NCI-H2171 (cell line): ENCODE measurements around the gene GPC6.
A peak's percentile ranks its signal among the peaks of the same experiment; 100 is the strongest.
"Not testable (repeated sequence)": the region's sequence is repeated elsewhere in the genome, so short reads cannot be mapped to it uniquely, and the experiment has no call there.

Experiments used
- DNase-seq: peaks from one replicate; lab custom pipeline; 2025; lab: John Stamatoyannopoulos, UW

Gene GPC6

GRCh38 chr13:93226623-93227279 is at the start of gene GPC6:
Gene GPC6, plus strand, starts transcription at chr13:93226807.
- DNase-seq: peak; percentile 90

GRCh38 chr13:93180356-93180969 is 46.1 kb upstream of the GPC6 start:
- no peak for DNase-seq

- no peak for DNase-seq
Observed at GRCh38 chr13:93182406-93182805, 44.2 kb upstream of the GPC6 start.

- no peak for DNase-seq
Observed at GRCh38 chr13:93183302-93183701, 43.3 kb upstream of the GPC6 start.

GRCh38 chr13:93190006-93190405 is 36.6 kb upstream of the GPC6 start:
- DNase-seq: no peak

GRCh38 chr13:93193682-93194081 is 32.9 kb upstream of the GPC6 start:
- no peak for DNase-seq

- no peak for DNase-seq
Observed at GRCh38 chr13:93199856-93200255, 26.8 kb upstream of the GPC6 start.

- no peak for DNase-seq
Observed at GRCh38 chr13:93200626-93201025, 26.0 kb upstream of the GPC6 start.

- DNase-seq: no peak
Observed at GRCh38 chr13:93201992-93202558, 24.5 kb upstream of the GPC6 start.

- not testable (repeated sequence) for DNase-seq
Observed at GRCh38 chr13:93206778-93207392, 19.7 kb upstream of the GPC6 start.

GRCh38 chr13:93216122-93216521 is 10.5 kb upstream of the GPC6 start:
- peak; percentile 4 for DNase-seq

- peak; percentile 26 for DNase-seq
Observed at GRCh38 chr13:93217721-93218261, 8.8 kb upstream of the GPC6 start.

GRCh38 chr13:93218583-93218982 is 8.0 kb upstream of the GPC6 start:
- DNase-seq: no peak

GRCh38 chr13:93220073-93220472 is 6.5 kb upstream of the GPC6 start:
- DNase-seq: peak; percentile 6

GRCh38 chr13:93222976-93223375 is 3.6 kb upstream of the GPC6 start:
- no peak for DNase-seq

- DNase-seq: no peak
Observed at GRCh38 chr13:93224535-93224934, 2.1 kb upstream of the GPC6 start.

GRCh38 chr13:93225610-93226009 is 997 bp upstream of the GPC6 start:
- DNase-seq: no peak

- peak; percentile 47 for DNase-seq
Observed at GRCh38 chr13:93226065-93226622, 463 bp upstream of the GPC6 start.

GRCh38 chr13:93227280-93227877 is 772 bp downstream of the GPC6 start:
- DNase-seq: peak; percentile 66

- peak; percentile 77 for DNase-seq
Observed at GRCh38 chr13:93227878-93228642, 1.5 kb downstream of the GPC6 start.

GRCh38 chr13:93228643-93228937 is 2.0 kb downstream of the GPC6 start:
- DNase-seq: no peak
